Activated CD8-positive, alpha-beta T cell treated with anti-CD3 and anti-CD28 coated beads, Interleukin-2, amount 10 ng/mL, durations not matched to agents 7 days and 5 days (primary cell): ENCODE data around the gene KIF3C. TPM values are rescaled to one million over a fixed set of nuclear protein-coding genes. Genes with fewer than 3 reads are reported as not detected.
"Not testable (repeated sequence)": the region's sequence is repeated elsewhere in the genome, so short reads cannot be mapped to it uniquely, and the experiment has no call there.

Experiments used
- ATAC-seq: fragments of 150-1000 bp; cut with Tn5 transposase; one replicate; pipeline ENCODE4 v1.10.0; 2021; ENCODE audit warnings: moderate library complexity
- CTCF ChIA-PET: fragments of 350-600 bp; sonication (Branson Sonifier 250); formaldehyde crosslinking; loops from one replicate; lab custom pipeline; 2021; ENCODE audit warnings: antibody characterized with exemption; lab: Charles Lee
- POLR2A ChIA-PET: fragments of 350-600 bp; sonication (Branson Sonifier 250); formaldehyde crosslinking; loops from one replicate; lab custom pipeline; 2021; ENCODE audit warnings: antibody characterized with exemption; lab: Charles Lee
- DNase-seq: peaks from one replicate; pipeline ENCODE4 v3.0.0-alpha.2; 2020
- H3K27ac Mint-ChIP-seq: one replicate; pipeline ENCODE4 v1.8.0; 2021; ENCODE audit warnings: mild to moderate bottlenecking, mixed read lengths
- H3K27me3 Mint-ChIP-seq: one replicate; pipeline ENCODE4 v1.8.0; 2021; ENCODE audit warnings: low read depth, mixed read lengths
- H3K36me3 Mint-ChIP-seq: one replicate; pipeline ENCODE4 v1.8.0; 2021; ENCODE audit warnings: low read depth, mixed read lengths
- H3K4me1 Mint-ChIP-seq: one replicate; pipeline ENCODE4 v1.8.0; 2021; ENCODE audit warnings: low read depth, mixed read lengths
- H3K4me3 Mint-ChIP-seq: one replicate; pipeline ENCODE4 v1.8.0; 2021; ENCODE audit warnings: mild to moderate bottlenecking, mixed read lengths
- H3K9me3 Mint-ChIP-seq: one replicate; pipeline ENCODE4 v1.8.0; 2022; ENCODE audit warnings: mixed read lengths; ENCODE audit not compliant: insufficient read depth
- total RNA-seq, 2 experiments: library from RNA; stranded (reverse); gene quantifications; one replicate each; pipeline ENCODE4 v1.2.3, GENCODE V29; 2021

The KIF3C gene
- total RNA-seq = 10 to 100 TPM; 11.3 to 13.4 TPM

DNA sequence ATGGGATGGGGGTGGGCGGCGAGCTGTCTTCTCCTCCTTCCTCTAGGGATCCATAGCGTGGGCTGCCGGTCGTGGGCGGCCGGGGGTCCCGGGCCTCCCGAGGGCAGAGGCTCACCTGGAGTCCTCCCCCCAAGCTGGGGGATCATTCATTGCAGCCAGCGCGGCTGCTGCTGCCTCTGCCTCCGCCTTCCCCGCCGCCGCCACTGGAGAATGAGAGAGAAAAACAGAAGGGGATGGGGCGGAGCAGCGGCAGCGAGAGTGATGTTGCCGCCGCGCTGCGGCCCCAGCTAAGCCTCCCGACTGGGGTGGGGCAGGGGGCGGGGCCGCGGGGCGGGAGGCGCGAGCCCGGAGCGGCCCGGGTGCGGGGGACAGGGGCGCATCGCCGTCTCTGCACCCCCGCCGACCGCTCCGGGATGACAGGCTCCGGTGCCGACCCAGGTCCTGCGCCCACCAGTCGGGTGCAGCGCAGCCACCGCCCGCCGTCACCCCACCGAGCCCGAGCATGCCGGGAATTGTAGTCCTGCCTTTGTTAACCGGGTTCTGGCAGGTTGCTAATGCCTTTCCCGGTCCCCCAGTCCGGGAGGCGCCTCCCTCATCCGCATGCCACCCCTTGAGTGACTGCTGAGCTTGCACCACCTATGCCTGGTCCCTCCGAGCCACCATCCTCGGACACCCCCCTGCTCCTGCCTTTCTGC is at the start of gene KIF3C:
TSS of gene KIF3C (minus strand) at position 225 of the 695 bp plus-strand sequence. CDS start 580 bp downstream, outside the sequence.
- POLR2A ChIA-PET = interaction anchor here (1.3 to 1.5 kb wide), 2 partner anchors 8 to 18 kb away, joined by 3 read pairs; no protein-coding TSS in a partner anchor
- Mint-ChIP-seq H3K9me3 (no peaks in the 10 kb centered on the region), H3K27ac (peak within 1 kb of the TSS; percentile 80), H3K27me3 (no peaks in the 10 kb centered on the region), H3K4me1 (peaks cover 16% of the 10 kb centered on the region), H3K36me3 (no peaks in the 10 kb centered on the region), H3K4me3 (peak within 1 kb of the TSS; percentile 87)
- CTCF ChIA-PET = interaction anchor here (1.2 to 2.0 kb wide), 7 partner anchors 8 to 163 kb away, joined by 3 to 6 read pairs (median 3); no protein-coding TSS in a partner anchor
- peak; percentile 95 for ATAC-seq
- DNase-seq = peak; percentile 85

DNA sequence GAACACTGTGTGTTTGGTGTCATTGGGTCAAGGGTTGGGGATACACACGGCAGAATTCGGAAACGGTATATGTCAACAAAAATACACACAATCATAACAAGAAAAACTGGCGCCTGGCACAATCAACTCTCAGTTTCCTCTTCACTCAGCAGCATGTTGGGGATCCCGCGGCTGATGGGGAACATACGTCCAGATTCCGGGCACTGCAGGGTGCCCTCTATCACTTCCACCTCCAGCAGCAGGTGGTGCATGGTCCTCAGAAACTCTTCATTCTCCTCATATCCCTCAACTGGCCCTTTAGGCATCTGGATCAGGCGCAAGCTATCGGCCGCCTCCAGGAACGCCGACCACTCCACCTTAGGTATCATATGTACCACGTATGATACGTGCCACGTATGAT is 45.8 kb upstream of the KIF3C start:
- CTCF ChIA-PET = interaction anchor here (0.6 kb wide), 1 partner anchor 36 kb away, joined by 3 read pairs; no protein-coding TSS in a partner anchor
- H3K4me1 Mint-ChIP-seq, ATAC-seq, H3K27me3 Mint-ChIP-seq, DNase-seq, H3K9me3 Mint-ChIP-seq, H3K27ac Mint-ChIP-seq, H3K4me3 Mint-ChIP-seq, H3K36me3 Mint-ChIP-seq, POLR2A ChIA-PET: not testable (repeated sequence)

GRCh38 chr2:26025509-26025908 is 43.2 kb upstream of the KIF3C start:
- ATAC-seq (no peak), DNase-seq (no peak)
- Mint-ChIP-seq H3K27me3 (no peaks in the 10 kb centered on the region), H3K4me1 (no peaks in the 10 kb centered on the region), H3K36me3 (no peaks in the 10 kb centered on the region), H3K4me3 (no peak overlapping the region), H3K9me3 (no peaks in the 10 kb centered on the region), H3K27ac (no peak overlapping the region)
- POLR2A ChIA-PET = no interaction called here
- CTCF ChIA-PET = interaction anchor here (1.2 to 1.3 kb wide), 2 partner anchors 8 to 63 kb away, joined by 3 read pairs; partner anchors contain the start of gene RAB10

- H3K4me1 Mint-ChIP-seq = no peaks in the 10 kb centered on the region
- no peak for DNase-seq
- no peak overlapping the region for H3K4me3 Mint-ChIP-seq
- no peaks in the 10 kb centered on the region for H3K27me3 Mint-ChIP-seq
- ChIA-PET CTCF (no interaction called here), POLR2A (interaction anchor here (0.6 kb wide), 1 partner anchor 9 kb away, joined by 3 read pairs; no protein-coding TSS in a partner anchor)
- H3K9me3 Mint-ChIP-seq = no peaks in the 10 kb centered on the region
- H3K27ac Mint-ChIP-seq = no peak overlapping the region
- ATAC-seq = no peak
- H3K36me3 Mint-ChIP-seq = no peaks in the 10 kb centered on the region
Measured at GRCh38 chr2:26024260-26024659, 42.0 kb upstream of the KIF3C start.

DNA sequence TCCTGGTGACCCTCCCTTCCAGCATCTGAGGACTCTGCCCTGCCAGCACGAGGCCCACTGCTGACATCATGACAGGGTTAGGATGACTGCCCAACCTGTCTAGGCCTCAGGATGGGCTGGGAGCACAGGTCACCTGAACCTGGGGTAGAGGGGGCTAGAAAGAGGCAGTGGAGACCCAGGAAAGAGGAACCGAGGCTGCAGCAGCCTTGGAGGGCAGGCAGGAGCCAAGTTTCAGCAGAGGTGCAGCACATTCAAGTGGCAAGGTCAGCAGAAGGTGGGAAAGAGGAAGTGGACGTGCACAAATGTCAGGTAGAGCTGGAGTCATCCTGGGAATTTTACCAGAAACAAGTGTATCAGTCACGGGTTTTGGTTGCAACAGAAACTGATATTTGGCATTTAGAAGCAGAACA is 37.9 kb upstream of the KIF3C start:
- Mint-ChIP-seq H3K9me3 (no peaks in the 10 kb centered on the region), H3K36me3 (no peaks in the 10 kb centered on the region), H3K4me1 (no peaks in the 10 kb centered on the region), H3K27ac (no peak overlapping the region), H3K27me3 (no peaks in the 10 kb centered on the region), H3K4me3 (no peak overlapping the region)
- POLR2A ChIA-PET = no interaction called here
- CTCF ChIA-PET = no interaction called here
- DNase-seq (no peak), ATAC-seq (no peak)

DNA sequence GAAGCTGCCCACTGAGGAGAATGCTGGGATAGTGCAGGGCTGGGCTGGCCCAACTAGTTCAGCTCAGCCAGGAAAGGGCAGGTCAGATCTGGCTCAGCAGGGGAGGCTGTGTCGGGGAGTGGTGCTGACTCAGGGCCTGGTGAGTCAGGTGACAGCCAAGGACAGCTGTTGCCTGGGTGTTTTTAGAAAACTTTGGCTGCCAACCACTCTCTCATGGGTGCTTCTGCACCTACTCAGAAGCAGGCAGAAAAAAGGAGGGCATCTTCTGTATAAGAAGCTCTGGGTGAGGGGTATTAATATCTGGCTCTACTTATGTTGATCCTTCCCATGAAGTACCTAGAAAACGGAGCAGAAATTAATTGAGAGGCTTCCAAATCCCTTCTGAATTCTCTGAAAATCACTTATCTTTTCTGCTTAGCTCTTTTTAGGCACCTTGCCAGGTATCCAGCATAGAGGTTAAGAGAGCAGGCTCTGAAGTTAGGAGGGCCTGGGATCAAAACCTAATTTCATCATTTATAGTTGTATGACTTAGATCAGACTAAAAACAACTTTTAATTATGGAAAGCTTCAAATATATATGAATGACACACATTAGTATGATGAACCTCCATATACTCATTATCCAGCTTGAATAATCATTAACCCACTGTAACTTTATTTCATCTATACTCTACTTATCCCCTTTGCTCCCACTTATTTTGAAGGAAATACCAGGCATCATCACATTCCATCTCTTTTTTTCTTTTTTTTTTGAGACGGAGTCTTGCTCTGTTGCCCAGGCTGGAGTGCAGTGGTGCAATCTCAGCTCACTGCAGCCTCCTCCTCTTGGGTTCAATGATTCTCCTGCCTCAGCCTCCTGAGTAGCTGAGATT is 36.1 kb upstream of the KIF3C start:
- ChIA-PET POLR2A (interaction anchor here (0.9 kb wide), 1 partner anchor 18 kb away, joined by 3 read pairs; no protein-coding TSS in a partner anchor), CTCF (interaction anchor here (1.2 to 1.3 kb wide), 2 partner anchors 15 to 66 kb away, joined by 3 to 4 read pairs; partner anchors contain the start of gene RAB10)
- Mint-ChIP-seq H3K9me3 (no peaks in the 10 kb centered on the region), H3K27me3 (no peaks in the 10 kb centered on the region), H3K36me3 (no peaks in the 10 kb centered on the region), H3K4me3 (no peak overlapping the region), H3K4me1 (no peaks in the 10 kb centered on the region), H3K27ac (no peak overlapping the region)
- DNase-seq (no peak), ATAC-seq (peak; percentile 63)

DNA sequence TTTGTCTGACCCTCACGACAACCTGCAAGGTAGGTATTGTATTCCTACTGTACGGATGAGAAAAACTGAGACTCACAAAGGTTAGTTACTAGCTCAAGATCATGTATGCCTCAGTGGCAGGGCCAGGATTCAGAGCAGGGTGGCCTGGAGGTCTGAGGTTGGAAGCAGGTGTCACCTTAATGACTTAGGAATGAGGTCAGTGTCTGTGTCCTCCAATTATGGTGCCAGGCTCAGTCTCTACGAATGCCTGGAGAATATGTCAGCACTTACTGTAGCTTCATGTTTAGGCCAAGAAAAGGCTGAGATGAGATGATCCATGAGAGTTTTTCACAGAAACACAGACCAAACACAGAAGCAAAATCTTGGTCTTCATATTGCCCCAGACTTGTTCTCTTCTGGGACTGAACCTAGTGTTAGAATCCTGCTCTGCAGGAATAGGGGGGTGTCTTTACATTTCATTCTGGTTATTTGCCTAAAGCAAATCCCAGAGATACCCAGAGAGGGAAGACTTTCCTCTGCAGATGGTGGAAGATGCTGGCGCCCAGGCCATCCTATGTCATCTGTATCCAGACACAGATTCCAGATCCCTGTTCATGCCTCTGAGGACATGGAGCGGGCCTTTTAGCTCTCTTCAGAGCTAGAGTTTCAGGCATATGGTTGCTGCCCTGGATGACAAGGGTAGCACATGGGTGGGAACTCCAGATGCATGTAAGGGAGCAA is 35.3 kb upstream of the KIF3C start:
- ChIA-PET POLR2A (interaction anchor here (0.9 kb wide), 1 partner anchor 17 kb away, joined by 3 read pairs; no protein-coding TSS in a partner anchor), CTCF (interaction anchor here (1.2 to 1.3 kb wide), 2 partner anchors 16 to 67 kb away, joined by 3 to 4 read pairs; partner anchors contain the start of gene RAB10)
- Mint-ChIP-seq H3K4me3 (no peak overlapping the region), H3K27ac (no peak overlapping the region), H3K9me3 (no peaks in the 10 kb centered on the region), H3K4me1 (no peaks in the 10 kb centered on the region), H3K36me3 (no peaks in the 10 kb centered on the region), H3K27me3 (no peaks in the 10 kb centered on the region)
- DNase-seq (no peak), ATAC-seq (no peak)

- ATAC-seq, H3K27ac Mint-ChIP-seq, H3K36me3 Mint-ChIP-seq, H3K9me3 Mint-ChIP-seq, H3K4me1 Mint-ChIP-seq, POLR2A ChIA-PET, DNase-seq, H3K27me3 Mint-ChIP-seq, H3K4me3 Mint-ChIP-seq: not testable (repeated sequence)
- CTCF ChIA-PET = interaction anchor here (1.0 to 1.4 kb wide), 2 partner anchors 25 to 71 kb away, joined by 3 to 5 read pairs; no protein-coding TSS in a partner anchor
Measured at GRCh38 chr2:26016706-26017045, 34.4 kb upstream of the KIF3C start.

DNA sequence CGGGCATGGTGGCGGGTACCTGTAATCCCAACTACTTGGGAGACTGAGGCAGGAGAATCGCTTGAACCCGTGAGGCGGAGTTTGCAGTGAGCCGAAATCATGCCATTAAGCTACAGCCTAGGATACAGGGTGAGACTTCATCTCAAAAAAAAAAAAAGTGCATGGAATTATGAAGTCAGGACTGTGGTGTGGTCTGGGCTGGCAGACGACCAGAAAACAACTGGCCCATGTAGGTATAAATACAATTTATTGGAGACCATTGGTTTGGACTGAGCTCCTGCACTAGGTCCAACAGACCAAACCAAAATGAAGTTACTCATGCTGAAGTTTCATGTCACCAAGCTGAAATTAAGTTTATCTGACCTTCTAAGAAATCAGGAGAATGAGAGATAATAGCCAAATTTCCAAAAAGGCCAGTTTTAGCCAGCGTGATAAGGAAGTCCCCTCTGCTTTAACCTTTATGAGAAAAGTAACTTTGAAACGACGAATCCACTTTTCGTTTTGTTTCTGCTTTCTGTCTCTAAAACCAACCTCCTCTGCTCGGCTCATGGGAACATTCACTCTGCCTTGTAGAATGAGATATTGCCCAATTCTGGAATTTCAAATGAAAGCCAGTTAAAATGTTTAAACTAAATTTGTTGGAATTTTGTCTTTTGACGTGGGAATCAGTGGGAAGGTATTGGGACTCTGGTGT is 33.9 kb upstream of the KIF3C start:
- Mint-ChIP-seq H3K4me3 (no peak overlapping the region), H3K36me3 (no peaks in the 10 kb centered on the region)
- POLR2A ChIA-PET = no interaction called here

DNA sequence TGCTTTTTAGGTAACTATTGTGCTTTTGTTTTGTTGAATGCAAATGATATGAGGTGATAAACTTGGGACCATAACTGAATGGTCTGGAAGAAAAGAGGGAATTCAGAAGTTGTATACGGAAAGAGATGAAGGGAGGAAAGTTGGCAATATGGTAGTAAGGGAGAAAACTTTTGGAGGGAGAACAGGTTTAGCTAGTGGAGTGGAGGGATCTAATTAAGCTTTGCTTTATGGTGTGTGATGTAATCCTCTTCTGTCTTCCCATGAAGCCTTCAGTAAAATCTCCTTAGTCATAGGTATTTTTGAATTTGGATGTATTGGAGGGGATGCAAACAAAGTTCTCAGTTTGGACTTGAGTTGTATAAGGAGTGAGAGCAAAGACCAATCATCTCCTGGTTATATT is 31.4 kb upstream of the KIF3C start:
- no peaks in the 10 kb centered on the region for H3K36me3 Mint-ChIP-seq
- peaks cover 4% of the 10 kb centered on the region for H3K4me1 Mint-ChIP-seq
- no peaks in the 10 kb centered on the region for H3K27me3 Mint-ChIP-seq
- no peaks in the 10 kb centered on the region for H3K9me3 Mint-ChIP-seq
- no peak for ATAC-seq
- no peak overlapping the region for H3K27ac Mint-ChIP-seq
- POLR2A ChIA-PET = no interaction called here
- DNase-seq = no peak
- CTCF ChIA-PET = no interaction called here
- no peak overlapping the region for H3K4me3 Mint-ChIP-seq

More for the DNA sequence above, 33.9 kb upstream of the KIF3C start:
- ATAC-seq = no peak
- DNase-seq = no peak
- CTCF ChIA-PET = interaction anchor here (1.0 to 1.4 kb wide), 2 partner anchors 25 to 72 kb away, joined by 3 to 5 read pairs; no protein-coding TSS in a partner anchor
- H3K4me1 Mint-ChIP-seq = no peaks in the 10 kb centered on the region
- H3K9me3 Mint-ChIP-seq = no peaks in the 10 kb centered on the region
- H3K27ac Mint-ChIP-seq = no peak overlapping the region
- no peaks in the 10 kb centered on the region for H3K27me3 Mint-ChIP-seq
